ENCODE results near the gene CLTB.

DNA sequence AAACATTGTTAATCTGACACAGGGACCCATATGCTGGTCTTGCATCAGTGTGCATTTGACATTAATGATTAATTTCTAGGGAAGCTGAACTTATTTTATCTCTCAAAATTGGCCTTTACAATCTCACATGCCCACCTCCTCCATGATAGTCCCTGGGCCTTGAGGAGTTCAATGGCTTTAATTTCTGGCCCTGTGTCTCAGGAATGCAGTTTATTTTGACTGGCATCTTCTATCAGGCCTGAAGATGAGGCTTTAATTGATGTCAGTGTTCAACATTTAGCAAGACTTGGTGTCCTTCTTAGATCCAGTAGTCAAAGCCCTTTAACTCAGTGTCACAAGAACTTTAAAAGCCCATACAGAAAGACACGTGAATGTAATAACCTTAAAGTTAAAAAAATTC, 10.5 kb upstream of the CLTB start:
- TF ChIP-seq, protein P1, sequence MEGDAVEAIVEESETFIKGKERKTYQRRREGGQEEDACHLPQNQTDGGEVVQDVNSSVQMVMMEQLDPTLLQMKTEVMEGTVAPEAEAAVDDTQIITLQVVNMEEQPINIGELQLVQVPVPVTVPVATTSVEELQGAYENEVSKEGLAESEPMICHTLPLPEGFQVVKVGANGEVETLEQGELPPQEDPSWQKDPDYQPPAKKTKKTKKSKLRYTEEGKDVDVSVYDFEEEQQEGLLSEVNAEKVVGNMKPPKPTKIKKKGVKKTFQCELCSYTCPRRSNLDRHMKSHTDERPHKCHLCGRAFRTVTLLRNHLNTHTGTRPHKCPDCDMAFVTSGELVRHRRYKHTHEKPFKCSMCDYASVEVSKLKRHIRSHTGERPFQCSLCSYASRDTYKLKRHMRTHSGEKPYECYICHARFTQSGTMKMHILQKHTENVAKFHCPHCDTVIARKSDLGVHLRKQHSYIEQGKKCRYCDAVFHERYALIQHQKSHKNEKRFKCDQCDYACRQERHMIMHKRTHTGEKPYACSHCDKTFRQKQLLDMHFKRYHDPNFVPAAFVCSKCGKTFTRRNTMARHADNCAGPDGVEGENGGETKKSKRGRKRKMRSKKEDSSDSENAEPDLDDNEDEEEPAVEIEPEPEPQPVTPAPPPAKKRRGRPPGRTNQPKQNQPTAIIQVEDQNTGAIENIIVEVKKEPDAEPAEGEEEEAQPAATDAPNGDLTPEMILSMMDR (IDR thresholded peaks at IDR 0.05; ENCODE audit: insufficient read depth, low read depth, low read length), result no peak
- TF ChIP-seq EZH2 (IDR thresholded peaks at IDR 0.05; ENCODE audit: insufficient read depth, low read length), result no peak
